Measurements from ENCODE around the gene LAMA3.

DNA sequence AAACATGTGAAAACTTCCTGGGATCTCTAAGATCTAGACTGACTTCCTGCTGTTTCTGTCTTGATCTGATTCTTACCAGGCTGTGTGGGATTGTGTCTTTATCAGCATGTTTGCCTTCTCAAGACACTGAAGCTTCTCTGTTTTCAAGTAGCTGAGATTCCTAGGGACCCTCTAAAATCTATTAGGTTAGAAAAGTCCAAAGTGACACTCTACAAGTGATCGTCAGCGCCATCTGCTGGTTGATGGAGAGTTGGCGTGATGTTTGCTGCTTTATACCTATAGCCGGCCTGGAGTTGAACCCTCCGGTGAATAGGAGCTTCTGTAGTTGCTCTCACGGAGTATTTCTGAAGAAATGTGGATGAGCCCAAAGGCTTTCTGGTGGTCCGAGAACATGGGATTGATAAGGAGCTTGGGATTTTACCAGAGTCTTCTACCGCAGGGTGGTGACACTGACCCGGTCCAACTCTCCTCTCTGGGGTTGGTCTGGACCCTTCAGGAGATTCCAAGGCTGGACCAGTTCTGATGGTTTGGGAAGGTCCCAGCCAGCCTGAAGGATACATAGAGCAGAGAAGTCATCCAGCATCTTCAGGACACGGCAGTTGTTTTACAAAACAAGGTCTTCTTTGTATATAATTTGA is 229.3 kb downstream of the LAMA3 start:
- TF ChIP-seq ZBTB1 (tag by site-specific recombination; IDR thresholded peaks at IDR 0.05), result no peak
- no peak for TF ChIP-seq ZNF660 (tag by site-specific recombination; IDR thresholded peaks at IDR 0.05)
- TF ChIP-seq, protein P1, sequence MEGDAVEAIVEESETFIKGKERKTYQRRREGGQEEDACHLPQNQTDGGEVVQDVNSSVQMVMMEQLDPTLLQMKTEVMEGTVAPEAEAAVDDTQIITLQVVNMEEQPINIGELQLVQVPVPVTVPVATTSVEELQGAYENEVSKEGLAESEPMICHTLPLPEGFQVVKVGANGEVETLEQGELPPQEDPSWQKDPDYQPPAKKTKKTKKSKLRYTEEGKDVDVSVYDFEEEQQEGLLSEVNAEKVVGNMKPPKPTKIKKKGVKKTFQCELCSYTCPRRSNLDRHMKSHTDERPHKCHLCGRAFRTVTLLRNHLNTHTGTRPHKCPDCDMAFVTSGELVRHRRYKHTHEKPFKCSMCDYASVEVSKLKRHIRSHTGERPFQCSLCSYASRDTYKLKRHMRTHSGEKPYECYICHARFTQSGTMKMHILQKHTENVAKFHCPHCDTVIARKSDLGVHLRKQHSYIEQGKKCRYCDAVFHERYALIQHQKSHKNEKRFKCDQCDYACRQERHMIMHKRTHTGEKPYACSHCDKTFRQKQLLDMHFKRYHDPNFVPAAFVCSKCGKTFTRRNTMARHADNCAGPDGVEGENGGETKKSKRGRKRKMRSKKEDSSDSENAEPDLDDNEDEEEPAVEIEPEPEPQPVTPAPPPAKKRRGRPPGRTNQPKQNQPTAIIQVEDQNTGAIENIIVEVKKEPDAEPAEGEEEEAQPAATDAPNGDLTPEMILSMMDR (tag by site-specific recombination; IDR thresholded peaks at IDR 0.05), result no peak
- no peak for TF ChIP-seq KLF9 (tag by site-specific recombination; IDR thresholded peaks at IDR 0.05; ENCODE audit: low read depth)
